ENCODE measurements around the gene CCNK.

DNA sequence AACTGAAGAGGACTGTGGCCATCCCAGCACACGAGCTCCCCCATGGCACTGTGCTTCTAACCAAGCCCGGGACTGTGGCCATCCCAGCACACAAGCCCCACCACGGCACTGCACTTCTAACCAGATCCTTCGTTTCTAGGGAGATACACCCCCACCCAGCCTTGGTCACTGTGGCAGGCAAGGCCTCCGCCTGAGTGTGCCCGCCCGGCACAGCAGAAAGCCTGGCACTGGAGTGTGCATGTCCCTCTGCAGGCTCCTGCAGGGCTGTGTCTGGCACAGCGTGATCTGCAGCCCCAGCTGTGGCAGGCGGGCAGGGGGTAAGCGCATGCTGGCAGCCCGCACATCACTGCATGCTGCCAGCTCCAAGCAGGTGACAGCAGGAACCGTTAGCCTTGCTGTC is 73.0 kb downstream of the CCNK start:
- TF ChIP-seq, protein P1, sequence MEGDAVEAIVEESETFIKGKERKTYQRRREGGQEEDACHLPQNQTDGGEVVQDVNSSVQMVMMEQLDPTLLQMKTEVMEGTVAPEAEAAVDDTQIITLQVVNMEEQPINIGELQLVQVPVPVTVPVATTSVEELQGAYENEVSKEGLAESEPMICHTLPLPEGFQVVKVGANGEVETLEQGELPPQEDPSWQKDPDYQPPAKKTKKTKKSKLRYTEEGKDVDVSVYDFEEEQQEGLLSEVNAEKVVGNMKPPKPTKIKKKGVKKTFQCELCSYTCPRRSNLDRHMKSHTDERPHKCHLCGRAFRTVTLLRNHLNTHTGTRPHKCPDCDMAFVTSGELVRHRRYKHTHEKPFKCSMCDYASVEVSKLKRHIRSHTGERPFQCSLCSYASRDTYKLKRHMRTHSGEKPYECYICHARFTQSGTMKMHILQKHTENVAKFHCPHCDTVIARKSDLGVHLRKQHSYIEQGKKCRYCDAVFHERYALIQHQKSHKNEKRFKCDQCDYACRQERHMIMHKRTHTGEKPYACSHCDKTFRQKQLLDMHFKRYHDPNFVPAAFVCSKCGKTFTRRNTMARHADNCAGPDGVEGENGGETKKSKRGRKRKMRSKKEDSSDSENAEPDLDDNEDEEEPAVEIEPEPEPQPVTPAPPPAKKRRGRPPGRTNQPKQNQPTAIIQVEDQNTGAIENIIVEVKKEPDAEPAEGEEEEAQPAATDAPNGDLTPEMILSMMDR (IDR thresholded peaks at IDR 0.05; ENCODE audit: borderline replicate concordance, extremely low read depth, low read length, poor library complexity, severe bottlenecking), result no peak
- TF ChIP-seq EZH2 (IDR thresholded peaks at IDR 0.05; ENCODE audit: borderline replicate concordance, low read depth, low read length, severe bottlenecking), result no peak
